ENCODE data around the gene NDC1.
"Not testable (repeated sequence)": the region's sequence is repeated elsewhere in the genome, so short reads cannot be mapped to it uniquely, and the experiment has no call there.

Gene NDC1

DNA sequence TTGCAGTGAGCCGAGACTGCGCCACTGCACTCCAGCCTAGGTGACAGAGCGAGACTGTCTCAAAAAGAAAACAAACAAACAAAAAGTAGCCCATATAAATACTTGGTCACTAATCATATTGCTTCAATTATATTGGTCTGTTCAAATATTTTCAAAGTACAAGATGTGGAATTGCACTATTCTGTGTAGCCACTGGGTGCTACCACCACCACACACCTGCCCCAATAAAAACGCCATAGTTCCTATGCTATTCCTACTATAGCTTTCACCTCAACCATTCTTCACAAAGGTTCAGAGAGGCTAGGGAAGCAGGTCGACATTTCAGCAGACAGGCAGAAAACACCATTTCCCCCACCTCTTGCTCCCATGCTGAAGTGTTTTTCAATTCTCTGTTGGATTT lies 16.7 kb downstream of the NDC1 start:
- no peak for DNase-seq

DNA sequence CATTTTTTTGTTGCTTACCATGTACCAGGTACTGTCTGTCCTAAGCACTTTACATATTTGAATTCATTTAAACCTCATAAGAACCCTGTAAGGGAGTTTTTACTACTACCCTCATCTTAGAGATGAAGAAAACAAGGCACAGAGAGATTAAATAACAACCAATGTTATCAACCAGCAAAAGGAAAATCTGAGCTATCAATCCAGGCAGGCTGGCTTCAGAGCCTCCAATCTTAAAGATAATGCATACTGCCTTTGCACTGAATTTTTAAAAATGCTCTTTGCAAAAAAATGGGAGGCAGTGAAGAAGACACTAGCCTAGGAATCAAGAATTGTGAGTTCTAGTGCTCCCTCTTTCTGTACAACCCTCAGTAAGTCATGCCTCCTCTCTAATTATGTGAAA lies 18.7 kb downstream of the NDC1 start:
- no peak for DNase-seq

DNA sequence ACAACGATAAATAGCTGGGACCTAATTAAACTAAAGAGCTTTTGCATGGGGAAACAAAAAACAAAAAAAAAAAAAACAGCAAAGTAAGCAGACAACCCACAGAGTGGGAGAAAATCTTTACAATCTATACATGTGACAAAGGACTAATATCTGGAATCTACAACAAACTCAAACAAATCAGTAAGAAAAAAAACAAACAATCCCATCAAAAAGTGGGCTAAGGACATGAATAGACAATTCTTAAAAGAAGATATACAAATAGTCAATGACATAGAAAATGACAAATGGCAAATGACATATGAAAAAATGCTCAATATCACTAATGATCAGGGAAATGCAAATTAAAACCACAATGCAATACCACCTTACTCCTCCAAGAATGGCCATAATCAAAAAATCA lies 21.5 kb downstream of the NDC1 start:
- DNase-seq, result not testable (repeated sequence)

DNA sequence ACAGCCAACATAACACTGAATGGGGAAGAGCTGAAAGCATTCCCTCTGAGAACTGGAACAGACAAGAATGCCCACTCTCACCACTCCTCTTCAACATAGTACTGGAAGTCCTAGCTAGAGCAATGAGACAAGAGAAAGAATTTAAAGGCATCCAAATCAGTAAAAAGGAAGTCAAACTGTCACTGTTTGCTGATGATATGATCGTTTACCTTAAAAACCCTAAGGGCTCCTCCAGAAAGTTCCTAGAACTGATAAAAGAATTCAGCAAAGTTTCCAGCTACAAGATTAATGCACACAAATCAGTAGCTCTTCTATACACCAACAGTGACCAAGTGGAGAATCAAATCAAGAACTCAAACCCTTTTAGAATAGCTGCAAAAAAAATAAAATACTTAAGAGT lies 22.6 kb downstream of the NDC1 start:
- not testable (repeated sequence) for DNase-seq

DNA sequence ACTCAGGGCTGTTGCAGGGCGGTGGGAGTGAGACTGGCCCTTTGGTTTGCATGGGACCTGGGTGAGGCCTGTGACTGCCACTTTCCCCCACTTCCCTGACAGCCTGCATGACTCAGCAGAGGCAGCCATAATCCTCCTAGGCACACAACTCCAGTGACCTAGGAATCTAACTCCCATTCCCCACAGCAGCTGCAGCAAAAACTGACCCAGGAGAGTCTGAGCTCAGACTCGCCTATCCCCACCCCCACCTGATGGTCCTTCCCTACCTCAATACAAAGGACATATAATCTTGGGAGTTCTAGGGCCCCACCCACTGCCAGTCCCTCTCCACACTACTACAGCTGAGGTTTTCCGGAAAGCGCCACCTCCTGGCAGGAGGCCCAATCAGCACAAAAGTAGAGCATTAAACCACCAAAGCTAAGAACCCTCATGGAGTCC lies 26.7 kb downstream of the NDC1 start:
- no peak for DNase-seq

DNA sequence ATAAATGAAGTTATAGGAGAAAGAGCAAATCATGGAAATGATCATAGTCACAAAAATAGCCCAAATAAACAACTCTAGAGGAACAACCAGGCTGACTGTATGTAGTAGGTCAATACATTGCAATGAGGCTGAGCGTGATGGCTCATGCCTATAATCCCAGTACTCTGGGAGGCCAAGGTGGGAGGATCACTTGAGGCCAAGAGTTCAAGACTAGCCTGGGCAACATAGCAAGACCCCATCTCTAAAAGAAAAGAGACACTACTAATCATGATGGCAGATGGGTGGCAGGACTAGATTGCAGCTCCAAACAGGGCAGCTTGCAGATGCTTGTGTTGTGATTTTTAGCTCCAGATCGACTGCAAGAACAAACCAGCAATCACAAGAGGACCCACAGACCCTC lies 27.6 kb downstream of the NDC1 start:
- DNase-seq, result no peak

DNA sequence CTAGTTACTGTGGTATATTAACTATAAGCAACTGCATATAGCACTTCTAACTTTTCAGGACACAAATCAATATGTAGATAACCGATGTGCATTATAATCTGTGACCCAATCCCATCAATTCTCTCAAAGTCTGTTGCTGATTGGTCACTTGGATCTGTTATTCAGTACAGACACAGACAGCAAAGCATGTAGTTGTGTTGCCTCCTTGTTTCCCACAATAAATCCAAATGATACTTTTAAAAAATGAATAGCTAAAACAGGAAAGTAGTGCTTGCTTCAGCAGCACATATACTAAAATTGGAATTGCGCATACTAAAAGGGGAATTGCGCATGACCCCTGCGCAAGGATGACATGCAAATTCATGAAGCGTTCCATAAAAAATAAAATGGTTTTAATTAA lies 28.1 kb downstream of the NDC1 start:
- DNase-seq, result no peak

DNA sequence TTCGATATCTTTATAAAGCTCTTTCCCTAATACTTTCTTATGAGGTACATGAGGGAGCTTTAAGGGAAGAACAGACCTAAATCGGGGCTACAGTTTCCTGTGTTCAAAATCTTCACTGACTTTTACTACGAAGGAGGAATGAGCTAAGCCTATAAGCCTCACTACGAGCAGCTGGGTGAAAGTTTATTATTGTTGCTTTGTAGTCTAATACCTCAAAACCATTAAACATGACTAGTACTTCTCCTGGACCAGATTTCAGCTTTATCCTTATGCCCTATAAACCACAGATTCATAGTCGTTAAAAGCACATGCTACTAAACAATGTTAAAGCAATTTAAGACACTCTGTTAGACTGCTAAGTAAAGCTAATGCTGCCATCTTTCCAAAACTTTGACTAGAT lies 30.2 kb downstream of the NDC1 start:
- no peak for DNase-seq

DNA sequence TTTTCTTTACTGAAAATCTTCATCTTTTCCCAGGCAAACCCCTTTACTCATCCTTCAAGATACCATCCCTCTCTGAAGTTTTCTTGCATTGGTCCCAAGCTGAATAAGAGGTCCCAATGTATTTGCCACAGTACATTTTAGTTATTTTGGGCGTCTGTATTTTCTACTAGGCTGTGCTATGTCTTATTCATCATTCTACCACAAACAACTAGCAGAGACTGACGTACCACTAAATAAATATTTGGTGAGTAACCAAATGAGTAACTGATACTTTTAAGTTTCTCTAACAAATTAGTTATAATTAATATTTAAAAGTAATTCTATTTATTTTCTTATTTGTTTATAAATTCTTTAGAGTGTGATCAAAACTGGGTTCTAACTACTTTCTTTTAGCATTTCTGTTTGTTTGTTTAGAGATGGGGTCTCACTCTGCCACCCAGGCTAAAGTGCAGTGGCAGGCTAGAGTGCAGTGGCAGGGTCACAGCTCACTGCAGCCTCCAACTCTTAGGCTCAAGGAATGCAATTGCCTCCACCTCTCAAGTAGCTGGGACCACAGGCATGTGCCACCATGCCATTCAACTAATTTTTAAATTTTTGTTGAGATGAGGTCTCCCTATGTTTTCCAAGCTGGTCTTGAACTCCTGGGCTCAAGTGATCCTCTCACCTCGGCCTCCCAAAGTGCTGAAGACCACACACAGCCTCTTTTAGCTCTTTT lies 33.1 kb downstream of the NDC1 start:
- DNase-seq, result no peak

DNA sequence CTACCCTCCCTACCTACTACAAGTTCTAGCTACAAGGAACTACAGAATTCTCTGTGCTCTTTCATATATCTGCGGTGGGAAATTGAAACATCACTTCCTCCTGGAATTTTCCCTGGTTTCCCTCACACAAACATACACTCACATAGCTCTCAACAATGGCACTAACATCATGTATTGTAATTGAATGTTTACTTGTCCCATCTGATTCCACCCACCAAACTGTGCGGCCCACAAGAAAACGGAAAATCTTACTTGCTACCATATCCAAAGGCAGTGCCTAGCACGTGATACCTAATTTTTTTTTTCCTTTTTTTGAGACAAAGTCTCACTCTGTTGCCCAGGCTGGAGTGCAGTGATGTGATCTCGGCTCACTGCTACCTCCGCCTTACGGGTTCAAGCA lies 33.9 kb downstream of the NDC1 start:
- no peak for DNase-seq

DNA sequence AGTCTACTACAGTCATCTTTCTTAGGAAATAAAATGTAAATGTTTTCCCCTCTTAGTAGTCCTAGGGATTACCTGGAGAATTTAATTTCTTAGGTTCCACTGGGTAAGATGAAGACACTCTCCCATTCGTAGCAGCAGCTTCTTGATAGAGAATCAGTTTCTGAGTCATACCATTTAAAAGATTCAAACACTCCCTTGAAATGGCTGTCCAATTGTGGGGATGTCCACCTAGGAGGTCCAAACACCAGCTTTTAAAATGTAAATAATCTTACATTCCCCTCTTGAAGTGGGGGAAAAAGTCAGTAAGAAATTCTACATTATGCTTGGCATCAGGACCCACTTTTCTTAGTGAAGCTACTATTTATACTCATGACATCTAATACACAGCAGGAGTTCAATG lies 37.5 kb downstream of the NDC1 start:
- no peak for DNase-seq

DNA sequence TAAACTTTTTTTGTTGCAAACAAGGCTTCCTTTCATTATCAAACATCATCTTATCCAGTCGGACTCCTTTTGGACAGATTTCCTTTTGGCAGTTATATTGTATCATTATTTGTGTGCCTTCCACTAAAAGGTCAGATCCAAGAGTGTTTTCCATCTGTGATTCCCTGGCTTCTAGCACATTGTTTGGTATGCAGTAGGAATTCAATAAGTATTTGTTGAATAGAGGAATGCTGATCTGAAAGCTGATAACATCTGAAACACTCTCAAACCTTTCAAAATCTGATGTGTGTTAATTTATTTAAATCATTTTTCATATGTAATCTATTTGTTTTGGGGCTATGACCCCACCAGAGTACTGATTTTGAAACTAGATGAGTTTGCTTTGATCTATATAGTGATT lies 39.0 kb downstream of the NDC1 start:
- DNase-seq, result no peak

DNA sequence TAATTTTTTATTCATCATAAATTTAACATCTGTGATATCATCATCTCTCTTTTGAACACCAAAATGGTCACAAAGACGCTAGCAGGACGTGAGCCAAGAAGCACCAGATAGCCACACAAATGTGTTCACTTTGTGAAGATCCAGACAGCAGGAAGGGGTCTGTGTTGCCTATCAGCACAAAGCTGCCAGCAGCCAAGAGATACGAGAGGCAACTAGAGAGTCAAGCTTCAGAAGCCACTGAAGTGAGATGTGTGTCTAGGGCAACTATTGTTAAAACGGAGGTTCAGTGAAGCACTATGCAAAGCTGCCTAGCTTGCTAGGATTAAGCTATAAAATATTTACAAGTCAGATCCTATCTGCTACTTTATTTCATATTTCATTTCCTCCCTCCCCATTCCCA lies 45.3 kb downstream of the NDC1 start:
- DNase-seq, result no peak

DNA sequence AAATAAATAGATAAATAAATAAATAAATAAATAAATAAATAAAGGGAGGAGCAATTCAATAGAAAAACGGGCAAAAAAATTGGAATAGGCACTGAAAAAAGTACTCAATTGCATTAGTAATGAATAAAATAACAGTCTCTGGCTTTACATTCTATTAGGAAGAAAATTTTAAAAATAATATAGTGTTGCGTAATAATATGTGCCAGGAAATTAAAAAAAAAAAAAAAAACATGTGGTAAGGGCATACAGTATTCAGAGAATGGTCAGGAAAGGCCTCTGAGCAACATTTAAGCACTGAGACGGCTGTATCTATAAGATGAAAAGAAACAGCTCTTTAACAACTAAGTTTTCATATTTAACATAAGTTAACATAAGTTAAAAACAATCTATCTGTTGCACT lies 50.4 kb downstream of the NDC1 start:
- no peak for DNase-seq

DNA sequence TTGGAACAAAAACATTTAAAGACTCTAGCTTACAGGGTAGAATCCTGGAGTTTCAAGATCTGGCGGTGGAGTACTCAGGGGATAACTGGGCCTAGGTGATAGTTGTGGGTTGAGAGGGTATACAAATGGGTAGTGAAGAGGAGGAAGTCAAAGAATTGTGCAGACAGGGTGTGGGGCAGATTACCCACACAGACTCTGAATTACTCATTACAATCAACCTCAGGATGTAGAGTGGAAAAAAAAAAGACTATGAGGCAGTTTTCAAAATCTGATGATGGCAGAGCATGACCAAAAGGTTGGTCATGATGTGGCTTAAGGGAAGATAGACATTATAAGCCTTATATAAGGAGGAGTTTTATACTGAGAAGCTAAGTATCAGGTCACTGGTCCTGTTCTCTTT lies 55.0 kb downstream of the NDC1 start:
- DNase-seq, result no peak

DNA sequence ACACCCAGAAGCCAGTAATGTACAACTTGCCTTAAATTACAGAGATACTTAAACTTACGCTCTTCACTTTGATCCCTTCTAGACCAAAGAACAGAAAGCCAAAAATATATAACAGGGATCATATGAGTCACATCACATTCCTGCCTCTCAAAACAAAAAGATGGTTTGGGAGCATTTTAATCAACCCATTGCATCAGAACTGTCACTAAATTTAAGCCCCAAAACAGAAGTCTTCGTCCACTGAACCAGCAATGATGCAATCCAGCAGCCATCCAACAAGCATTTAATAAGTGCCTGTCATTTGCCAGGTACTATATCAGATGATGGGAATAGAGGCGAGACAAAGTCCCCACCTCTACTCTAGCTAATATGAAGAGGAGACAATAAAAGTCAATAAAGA lies 56.4 kb downstream of the NDC1 start:
- DNase-seq, result no peak

DNA sequence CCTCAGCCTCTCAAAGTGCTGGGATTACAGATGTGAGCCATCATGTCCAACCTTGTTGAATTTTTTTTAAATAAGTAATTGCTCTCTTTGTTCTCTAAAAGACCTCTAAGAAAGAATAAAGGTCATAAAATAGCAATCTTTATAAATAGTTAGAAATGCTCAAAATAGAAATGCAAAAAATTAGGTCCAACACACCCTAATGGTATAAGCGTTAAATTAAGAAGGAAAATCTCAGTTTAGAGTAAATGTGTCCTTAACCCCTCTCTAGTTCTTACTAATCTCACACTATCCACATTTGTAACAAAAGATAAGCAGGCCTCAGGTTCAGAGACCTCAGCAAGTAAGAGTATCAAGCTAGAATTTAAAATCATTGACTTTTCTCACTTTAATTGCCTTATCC lies 60.8 kb downstream of the NDC1 start:
- DNase-seq, result no peak

DNA sequence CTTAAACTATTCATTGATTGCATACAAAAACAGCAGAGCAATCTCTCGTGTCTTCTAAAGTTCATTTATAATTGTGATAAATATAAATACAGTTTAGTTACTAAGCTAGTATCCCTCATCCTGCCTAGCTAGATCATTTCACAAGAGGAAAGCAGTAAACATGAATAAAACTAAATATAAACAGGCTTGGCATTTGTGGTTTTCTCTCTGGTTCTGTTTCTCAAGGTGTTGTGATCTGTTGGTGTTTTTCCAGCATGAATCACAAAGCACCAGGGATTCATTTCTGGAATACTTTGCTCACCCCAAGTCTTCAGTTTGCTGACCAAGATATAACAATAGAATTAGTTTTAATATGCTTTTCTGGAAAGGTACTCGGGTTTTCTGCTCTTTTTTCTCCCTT lies 66.4 kb downstream of the NDC1 start:
- DNase-seq, result no peak

DNA sequence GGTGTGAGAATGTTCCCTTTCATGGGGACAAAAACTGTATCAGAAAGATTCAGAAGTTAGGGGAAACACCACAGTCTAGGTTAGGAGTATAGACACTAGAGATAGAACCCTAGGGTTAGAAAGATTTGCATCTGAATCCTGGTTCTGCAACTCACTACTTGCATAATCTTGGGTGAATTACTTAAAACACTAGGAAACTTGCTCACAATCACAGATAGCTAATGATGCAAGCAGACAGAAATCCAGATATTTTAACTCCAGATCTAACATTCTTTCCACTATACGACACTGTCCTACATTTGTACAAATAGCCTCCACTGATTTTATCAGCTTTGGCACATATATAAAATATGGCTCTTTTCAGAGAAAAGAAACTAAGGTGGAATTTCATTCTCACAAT lies 68.3 kb downstream of the NDC1 start:
- no peak for DNase-seq

DNA sequence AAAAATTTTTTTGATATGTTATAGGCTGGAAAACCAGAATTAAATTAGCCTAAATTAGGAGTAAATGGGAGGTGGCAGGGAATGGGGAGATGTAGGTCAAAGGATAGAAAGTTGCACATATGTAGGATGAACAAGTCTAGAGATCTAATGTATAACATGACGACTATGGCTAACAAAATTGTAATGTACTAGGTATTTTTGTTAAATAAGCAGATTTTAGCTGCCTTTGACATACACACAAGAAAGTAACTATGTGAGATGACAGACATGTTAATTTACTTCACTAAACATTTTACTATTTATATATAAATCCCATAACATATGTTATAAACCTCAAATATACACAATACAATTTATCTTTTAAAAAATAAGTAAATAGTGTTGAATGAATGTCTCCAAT lies 68.9 kb downstream of the NDC1 start:
- DNase-seq, result no peak

DNA sequence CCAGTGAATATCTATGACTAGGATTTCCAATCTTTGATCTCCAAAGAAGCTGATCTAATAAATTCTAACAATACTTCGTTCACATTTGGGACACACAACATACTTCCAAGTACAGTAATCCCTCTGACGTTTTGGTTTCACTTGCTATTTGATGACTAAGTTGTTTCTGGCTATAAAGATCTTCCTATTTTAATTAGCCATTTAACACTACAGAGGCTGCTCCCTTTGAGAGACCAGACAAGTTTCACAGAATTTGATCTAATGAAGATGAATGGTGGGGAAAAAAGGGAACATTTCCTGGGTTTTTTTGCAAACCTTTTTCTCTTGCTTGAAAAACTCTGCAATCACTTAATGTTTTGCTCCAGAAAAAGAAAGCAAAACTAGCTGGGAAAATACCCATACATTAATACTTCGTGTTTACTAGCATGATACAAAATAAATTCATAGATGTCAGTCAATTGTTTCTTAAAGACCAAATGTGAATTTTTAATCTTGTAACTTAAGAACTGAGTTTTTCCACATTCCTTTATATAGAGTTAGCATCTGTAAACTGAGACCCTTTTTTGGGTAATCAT lies 71.2 kb downstream of the NDC1 start:
- DNase-seq, result no peak

DNA sequence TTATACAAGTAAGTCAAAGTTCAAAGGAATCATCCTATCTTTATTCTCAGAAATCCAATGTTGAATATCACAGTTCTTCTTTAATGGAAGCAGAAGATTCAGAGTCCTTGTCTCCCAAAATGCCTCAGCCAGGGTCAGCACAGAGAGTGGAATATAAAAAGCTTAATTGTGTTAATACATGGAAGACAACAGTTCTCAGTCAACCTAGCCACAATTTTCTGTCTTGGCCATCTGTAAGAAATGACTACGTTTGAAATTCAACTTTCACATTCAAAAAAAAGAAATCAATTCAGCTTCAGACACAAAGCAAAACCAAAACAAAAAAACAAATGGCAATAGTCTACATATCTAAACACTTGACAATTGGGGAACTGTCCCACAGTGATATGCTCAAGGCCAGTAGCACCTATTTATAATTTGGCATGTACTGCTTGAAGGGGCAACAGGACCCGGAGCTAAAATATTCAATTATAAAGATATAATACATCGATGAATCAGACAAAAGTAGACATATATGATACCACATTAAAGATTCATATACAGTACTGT lies 71.8 kb downstream of the NDC1 start:
- no peak for DNase-seq

DNA sequence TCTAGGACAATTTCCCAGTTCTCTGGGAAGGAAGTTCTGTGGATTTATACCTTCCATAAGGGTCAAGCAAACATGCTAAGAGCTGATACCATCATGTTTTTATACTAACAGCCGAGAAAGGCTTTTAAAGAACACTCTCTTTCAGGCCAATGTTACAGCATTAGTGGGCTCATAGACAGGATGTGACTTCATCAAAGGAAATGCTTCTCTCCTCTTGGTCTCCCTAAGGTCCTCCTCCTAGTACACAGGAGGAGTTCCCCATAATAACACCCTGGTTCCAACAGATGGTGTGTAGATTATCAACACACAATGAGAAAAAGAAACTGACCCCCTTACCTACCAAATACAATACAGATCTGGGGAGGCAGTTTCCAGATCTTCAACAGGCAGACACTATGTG lies 72.4 kb downstream of the NDC1 start:
- DNase-seq, result no peak

DNA sequence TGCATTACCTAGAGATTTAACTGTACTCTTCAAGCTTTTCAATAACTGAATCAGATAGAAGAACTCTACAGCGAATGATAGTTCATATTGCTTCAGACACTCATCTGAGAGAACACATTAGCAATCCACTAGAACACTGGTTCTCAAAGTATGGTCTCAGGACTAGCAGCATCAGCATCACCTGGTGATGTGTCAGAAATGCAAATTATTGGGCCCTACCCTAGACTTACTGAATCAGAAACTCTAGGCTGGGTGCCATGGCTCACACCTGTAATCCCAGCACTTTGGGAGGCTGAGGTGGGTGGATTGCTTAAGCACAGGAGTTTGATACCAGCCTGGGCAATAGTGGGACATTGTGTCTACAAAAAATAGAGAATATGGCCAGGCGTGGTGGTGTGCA lies 74.2 kb downstream of the NDC1 start:
- no peak for DNase-seq

DNA sequence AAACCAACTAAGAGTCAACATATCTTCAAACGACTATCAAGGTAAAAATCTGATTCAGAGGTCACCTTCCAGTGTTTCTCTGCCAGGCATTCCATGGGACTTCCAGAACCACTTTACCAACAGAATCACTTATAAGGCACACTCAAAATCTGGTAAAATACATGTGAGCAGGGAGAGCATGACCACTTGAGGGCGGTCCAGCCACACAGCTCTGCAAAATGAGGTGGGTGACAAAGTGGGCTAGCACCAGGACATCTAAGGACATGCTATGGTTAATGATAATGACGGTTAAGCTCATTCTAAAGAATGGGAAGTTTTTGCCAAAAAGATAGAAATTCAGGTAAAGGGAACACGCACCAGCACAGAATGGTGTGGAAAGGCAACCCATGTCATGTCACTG lies 74.6 kb downstream of the NDC1 start:
- DNase-seq, result no peak

Measured in activated effector memory CD4-positive, alpha-beta T cell treated with Interleukin-2 at 50 U/mL for 16 hours (primary cell).